Muscle of leg (tissue), 11 donors: ENCODE measurements around the gene PRDM16. TPM values are rescaled to one million over a fixed set of nuclear protein-coding genes. Genes with fewer than 3 reads are reported as not detected.

Experiments used
- DNase-seq: peaks from one replicate; pipeline ENCODE4 v3.0.0; 2013
- H3K27ac ChIP-seq: one replicate; pipeline ENCODE4 v1.5.1; 2013; ENCODE audit warnings: mild to moderate bottlenecking, low read length, control low read depth
- H3K27me3 ChIP-seq: one replicate; pipeline ENCODE4 v1.6.1; 2013; ENCODE audit warnings: low read length; ENCODE audit not compliant: control insufficient read depth, insufficient read depth
- H3K36me3 ChIP-seq: one replicate; pipeline ENCODE4 v1.6.1; 2013; ENCODE audit warnings: low read length; ENCODE audit not compliant: control insufficient read depth, insufficient read depth
- H3K4me1 ChIP-seq: one replicate; pipeline ENCODE4 v1.6.1; 2013; ENCODE audit warnings: low read length; ENCODE audit not compliant: control insufficient read depth, insufficient read depth
- H3K4me3 ChIP-seq: one replicate; pipeline ENCODE4 v1.5.1; 2013; ENCODE audit warnings: low read length, control low read depth
- H3K9me3 ChIP-seq: replicated peaks from 2 replicates; pipeline ENCODE4 v1.6.1; 2013; ENCODE audit warnings: low read depth, low read length; ENCODE audit not compliant: control insufficient read depth
- WGBS: methylation state at CpG from one replicate; pipeline ENCODE4 v1.1.5; 2013; ENCODE audit warnings: missing lambda C conversion rate; ENCODE audit not compliant: insufficient coverage; 5-methylcytosine and 5-hydroxymethylcytosine counted together
- polyA plus RNA-seq, 8 donors: library from polyadenylated mRNA; unstranded; fragments of 120-200 nt; gene quantifications; one replicate each; pipeline versions ENCODE4 v1.2.1 to v1.2.3, GENCODE V29; 2013; ENCODE audit warnings: inconsistent platforms in 1 of 8, low replicate concordance in 1 of 8; ENCODE audit not compliant: insufficient read length in 8 of 8, insufficient read depth in 1 of 8
- total RNA-seq: library from RNA; stranded (reverse); fragments of 120-200 nt; gene quantifications from one replicate; pipeline ENCODE4 v1.2.4, GENCODE V29; 2013

PRDM16 gene
- total and polyA plus RNA-seq, 9 donors = 0.43 to 1.9 (median 0.95) TPM

DNA sequence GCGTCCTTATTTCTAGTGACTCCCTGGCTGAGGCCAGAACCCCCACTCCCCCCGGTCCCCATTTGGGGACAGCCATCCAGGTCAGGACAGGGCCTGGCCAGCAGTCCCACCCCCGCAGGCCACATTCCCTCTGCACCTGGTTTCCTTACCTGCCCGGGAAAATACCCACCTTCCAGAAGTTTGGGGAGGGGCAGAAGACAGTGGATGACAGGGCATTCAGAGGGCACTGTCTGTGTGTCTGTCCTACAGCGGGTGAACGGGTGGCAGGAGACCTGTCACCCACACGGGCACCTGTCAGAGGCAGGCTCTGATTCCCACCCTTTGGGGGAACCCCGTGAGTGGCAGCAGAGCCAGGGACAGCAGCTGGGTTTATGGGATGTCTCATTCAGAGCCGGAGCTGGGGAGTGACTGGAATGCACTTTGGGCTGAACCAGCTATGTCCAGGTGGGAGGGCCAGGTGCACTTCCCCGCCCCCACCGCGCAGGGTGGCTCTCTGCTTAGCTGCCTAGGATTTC, 387.5 kb downstream of the PRDM16 start:
- no peak overlapping the region for H3K4me3 ChIP-seq
- no peak for DNase-seq
- H3K27ac ChIP-seq = no peak overlapping the region
- H3K4me1 ChIP-seq = peaks cover 60% of the 10 kb centered on the region
- no peaks in the 10 kb centered on the region for H3K9me3 ChIP-seq
- peaks cover 20% of the 10 kb centered on the region for H3K27me3 ChIP-seq
- 81% methylated on average over 10 of the region's 12 CpGs for WGBS
- no peaks in the 10 kb centered on the region for H3K36me3 ChIP-seq

DNA sequence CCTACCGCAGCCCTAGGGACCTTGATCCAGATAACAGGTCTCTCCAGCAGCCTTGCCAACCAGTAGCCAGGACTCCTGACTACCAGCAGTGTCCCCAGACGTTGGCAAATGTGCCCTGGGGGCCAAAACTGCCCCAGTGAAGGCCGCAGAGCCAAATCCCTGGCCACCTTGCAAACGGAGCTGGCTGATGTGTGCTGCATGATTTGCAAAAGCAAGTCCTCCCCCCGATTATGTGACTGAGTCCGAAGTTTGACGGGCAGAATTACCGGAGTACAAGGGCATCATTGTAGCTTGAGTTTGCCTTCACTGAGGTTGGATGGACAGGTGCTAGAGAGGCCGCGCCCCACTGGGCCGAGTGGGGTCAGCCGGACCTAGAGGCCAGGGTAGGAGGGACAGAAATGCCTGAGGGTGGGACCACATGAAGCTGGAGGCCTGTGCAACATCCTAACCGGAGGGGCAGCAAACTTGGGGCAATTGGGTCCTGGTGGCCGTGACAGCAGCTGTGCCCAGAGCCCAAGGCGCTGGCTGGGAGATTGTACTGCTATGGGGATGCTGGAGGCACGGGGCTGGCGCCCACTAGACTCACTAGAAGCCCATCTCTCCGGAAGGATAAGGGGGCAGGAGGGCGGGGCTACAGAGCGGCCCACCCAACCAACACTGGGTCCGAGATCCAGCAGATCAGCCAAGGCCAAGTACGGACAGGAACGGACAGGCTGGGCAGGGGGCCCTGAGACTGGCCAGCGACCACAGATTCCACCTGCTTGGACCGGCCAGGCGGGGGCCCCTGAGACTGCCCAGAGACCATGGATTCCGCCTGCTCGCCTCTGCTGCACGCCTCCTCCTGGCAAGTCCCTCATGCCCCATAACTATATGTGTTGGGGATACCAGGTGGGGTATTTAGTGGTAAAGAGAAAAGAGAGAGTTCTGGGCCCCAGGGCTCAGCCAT, 388.2 kb downstream of the PRDM16 start:
- no peak for DNase-seq
- Histone ChIP-seq H3K4me1 (peaks cover 60% of the 10 kb centered on the region), H3K9me3 (no peaks in the 10 kb centered on the region), H3K4me3 (no peak overlapping the region), H3K27ac (peak overlapping the region; percentile 67), H3K36me3 (no peaks in the 10 kb centered on the region), H3K27me3 (peaks cover 20% of the 10 kb centered on the region)
- WGBS = 78% methylated on average over 17 of the region's 29 CpGs

GRCh38 chr1:3457910-3458883, 389.2 kb downstream of the PRDM16 start:
- Histone ChIP-seq H3K4me1 (peaks cover 60% of the 10 kb centered on the region), H3K36me3 (no peaks in the 10 kb centered on the region), H3K4me3 (no peak overlapping the region), H3K27me3 (peaks cover 17% of the 10 kb centered on the region), H3K9me3 (no peaks in the 10 kb centered on the region), H3K27ac (peak overlapping the region; percentile 67)
- 32% methylated on average over 12 of the region's 18 CpGs for WGBS
- DNase-seq = peak; percentile 61

GRCh38 chr1:3459051-3459908, 390.3 kb downstream of the PRDM16 start:
- Histone ChIP-seq H3K27ac (no peak overlapping the region), H3K9me3 (no peaks in the 10 kb centered on the region), H3K4me1 (peaks cover 63% of the 10 kb centered on the region), H3K27me3 (peaks cover 7% of the 10 kb centered on the region), H3K36me3 (no peaks in the 10 kb centered on the region), H3K4me3 (no peak overlapping the region)
- WGBS = 74% methylated on average over 20 of the region's 24 CpGs
- no peak for DNase-seq

DNA sequence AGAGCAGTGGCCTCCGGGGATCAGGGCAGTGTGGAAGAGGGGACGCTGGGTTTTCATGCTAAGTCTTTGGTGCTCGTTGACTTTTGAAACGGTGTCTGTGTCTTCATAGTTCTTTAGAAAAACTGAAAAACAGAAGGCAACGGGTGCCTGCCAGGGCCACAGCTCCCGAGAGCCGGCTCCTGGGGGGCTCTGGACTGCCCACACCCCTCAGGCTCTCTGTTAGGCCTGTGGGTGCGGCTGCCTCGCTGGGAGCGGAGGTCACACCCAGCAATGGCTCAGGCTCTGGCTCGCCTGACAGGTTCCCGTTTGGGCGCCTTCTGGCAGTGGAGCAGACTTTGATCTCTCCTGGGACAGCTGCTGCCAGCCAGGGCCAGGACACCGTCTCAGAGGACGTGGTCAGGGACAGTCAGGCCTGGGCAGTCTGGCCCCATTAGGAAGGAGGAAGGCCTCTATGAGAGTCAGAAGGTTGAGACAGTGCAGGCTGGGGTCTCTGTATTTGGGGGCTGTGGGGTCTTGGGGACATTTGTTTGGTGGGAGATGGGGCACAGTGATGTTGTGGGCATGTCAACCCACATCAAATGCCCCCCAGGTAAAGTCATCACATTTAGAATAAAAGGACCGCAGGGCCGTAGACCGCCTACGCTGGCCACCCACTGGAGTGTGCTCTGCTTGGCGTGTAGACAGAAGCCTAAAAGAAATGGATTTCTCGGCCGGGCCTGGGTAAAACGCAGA, 391.1 kb downstream of the PRDM16 start:
- 69% methylated on average over 22 of the region's 23 CpGs for WGBS
- Histone ChIP-seq H3K4me1 (peaks cover 65% of the 10 kb centered on the region), H3K27ac (peak overlapping the region; percentile 62), H3K36me3 (no peaks in the 10 kb centered on the region), H3K27me3 (peaks cover 5% of the 10 kb centered on the region), H3K9me3 (no peaks in the 10 kb centered on the region), H3K4me3 (no peak overlapping the region)
- peak; percentile 53 for DNase-seq

GRCh38 chr1:3460672-3461131, 391.7 kb downstream of the PRDM16 start:
- peaks cover 1% of the 10 kb centered on the region for H3K27me3 ChIP-seq
- WGBS = 39% methylated on average over 10 of the region's 14 CpGs
- H3K4me3 ChIP-seq = no peak overlapping the region
- no peak for DNase-seq
- H3K27ac ChIP-seq = peak overlapping the region; percentile 40
- peaks cover 67% of the 10 kb centered on the region for H3K4me1 ChIP-seq
- H3K9me3 ChIP-seq = no peaks in the 10 kb centered on the region
- no peaks in the 10 kb centered on the region for H3K36me3 ChIP-seq

DNA sequence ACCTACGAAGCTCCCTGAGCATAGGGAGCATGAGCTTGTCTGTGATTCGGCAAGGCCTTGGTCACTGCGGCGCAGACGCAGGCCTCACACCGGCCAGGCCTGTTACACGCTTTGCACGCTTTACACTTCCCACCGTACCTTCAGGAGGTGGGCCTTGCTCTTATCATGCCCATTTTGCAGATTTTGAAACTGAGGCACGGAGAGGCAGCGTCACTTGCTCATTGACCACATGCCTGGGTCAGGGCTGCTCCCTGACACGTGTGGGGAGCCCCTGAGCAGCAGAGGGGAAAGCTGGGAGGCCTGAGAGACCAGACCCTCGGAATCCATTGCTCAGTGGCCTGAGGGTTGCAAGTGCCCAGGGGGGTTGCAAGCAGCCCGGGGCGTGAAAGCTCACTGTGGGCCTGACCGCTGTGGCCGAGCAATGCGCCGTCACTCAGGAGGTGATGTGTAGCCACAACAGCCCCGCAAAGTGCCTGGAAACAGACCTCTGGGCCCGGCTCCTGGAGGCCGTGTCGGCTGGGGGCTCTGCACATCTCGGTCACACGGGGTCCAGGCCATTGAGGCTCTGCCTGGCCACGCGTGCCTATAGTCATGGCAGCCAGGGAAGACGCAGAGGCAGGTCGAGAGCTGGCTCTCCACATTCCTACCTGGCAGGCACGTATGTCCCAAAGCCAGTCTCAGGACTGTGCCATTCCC, 392.4 kb downstream of the PRDM16 start:
- 90% methylated on average over 29 of the region's 30 CpGs for WGBS

DNA sequence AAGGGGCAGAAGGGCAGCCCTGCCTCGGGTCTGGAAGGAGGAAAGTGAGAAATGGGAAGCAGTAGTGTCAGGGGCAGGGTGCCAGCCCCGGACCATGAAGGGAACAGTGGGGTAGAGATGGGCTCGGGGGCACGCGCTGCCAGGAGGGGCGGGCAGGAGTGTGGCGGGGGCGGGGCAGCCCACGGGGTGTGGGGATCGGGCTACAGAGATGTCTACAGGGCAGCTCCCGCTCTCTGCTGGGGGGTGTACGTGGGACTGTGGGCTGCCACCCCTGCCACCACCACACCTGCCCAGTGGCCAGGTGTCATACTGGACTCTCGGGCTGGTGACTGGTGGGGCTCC, 392.9 kb downstream of the PRDM16 start:
- WGBS = 62% methylated on average over 2 of the region's 13 CpGs

More for the DNA sequence above, 392.4 kb downstream of the PRDM16 start:
- H3K27me3 ChIP-seq = no peaks in the 10 kb centered on the region
- H3K36me3 ChIP-seq = no peaks in the 10 kb centered on the region
- H3K4me3 ChIP-seq = no peak overlapping the region
- DNase-seq = no peak
- H3K4me1 ChIP-seq = peaks cover 74% of the 10 kb centered on the region
- no peaks in the 10 kb centered on the region for H3K9me3 ChIP-seq
- no peak overlapping the region for H3K27ac ChIP-seq

More for the DNA sequence above, 392.9 kb downstream of the PRDM16 start:
- DNase-seq = no peak
- Histone ChIP-seq H3K27me3 (no peaks in the 10 kb centered on the region), H3K9me3 (no peaks in the 10 kb centered on the region), H3K27ac (no peak overlapping the region), H3K4me3 (no peak overlapping the region), H3K36me3 (no peaks in the 10 kb centered on the region), H3K4me1 (peaks cover 72% of the 10 kb centered on the region)
